Measurements from ENCODE around the gene ACOD1.

DNA sequence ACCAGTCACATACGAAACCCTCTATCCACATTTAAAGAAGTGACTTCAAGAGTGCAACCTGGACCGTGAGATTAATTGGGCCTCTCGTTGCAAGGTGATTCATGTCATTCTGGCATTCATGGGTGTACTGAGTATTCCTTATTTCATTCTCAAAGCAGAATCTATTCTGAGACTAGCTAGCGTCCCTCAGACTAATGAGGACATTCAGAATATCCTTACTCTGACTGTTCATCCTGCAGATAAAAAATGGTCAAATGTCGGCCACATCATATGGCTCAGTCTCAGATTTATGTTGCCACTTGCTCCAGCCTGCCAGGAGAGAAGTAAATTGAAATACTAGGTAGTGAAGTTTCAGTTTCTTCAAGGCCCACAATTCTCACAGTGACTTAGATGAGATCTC is 7.3 kb downstream of the ACOD1 start:
- TF ChIP-seq, protein P1, sequence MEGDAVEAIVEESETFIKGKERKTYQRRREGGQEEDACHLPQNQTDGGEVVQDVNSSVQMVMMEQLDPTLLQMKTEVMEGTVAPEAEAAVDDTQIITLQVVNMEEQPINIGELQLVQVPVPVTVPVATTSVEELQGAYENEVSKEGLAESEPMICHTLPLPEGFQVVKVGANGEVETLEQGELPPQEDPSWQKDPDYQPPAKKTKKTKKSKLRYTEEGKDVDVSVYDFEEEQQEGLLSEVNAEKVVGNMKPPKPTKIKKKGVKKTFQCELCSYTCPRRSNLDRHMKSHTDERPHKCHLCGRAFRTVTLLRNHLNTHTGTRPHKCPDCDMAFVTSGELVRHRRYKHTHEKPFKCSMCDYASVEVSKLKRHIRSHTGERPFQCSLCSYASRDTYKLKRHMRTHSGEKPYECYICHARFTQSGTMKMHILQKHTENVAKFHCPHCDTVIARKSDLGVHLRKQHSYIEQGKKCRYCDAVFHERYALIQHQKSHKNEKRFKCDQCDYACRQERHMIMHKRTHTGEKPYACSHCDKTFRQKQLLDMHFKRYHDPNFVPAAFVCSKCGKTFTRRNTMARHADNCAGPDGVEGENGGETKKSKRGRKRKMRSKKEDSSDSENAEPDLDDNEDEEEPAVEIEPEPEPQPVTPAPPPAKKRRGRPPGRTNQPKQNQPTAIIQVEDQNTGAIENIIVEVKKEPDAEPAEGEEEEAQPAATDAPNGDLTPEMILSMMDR (IDR thresholded peaks at IDR 0.05), result no peak
- TF ChIP-seq POLR2A (IDR thresholded peaks at IDR 0.05), result no peak
